HG03097 (cell line): ENCODE measurements around the gene FBXW11.
"Not testable (repeated sequence)": the region's sequence is repeated elsewhere in the genome, so short reads cannot be mapped to it uniquely, and the experiment has no call there.

Source experiments
- ATAC-seq: cut with Tn5 transposase; IDR thresholded peaks from one replicate; pipeline ENCODE4 v1.9.1; 2021; ENCODE audit not compliant: unreplicated experiment, low FRiP score

FBXW11 gene

DNA sequence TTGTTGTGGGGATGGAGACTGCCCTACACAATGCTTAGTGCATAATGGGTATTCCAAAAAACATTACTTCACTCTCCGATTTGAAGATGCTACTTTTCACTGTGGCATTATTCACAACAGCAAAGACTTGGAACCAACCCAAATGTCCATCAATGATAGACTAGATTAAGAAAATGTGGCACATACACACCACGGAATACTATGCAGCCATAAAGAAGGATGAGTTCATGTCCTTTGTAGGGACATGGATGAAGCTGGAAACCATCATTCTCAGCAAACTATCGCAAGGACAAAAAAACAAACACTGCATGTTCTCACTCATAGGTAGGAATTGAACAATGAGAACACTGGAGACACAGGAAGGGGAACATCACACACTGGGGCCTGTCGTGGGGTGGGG is 90.7 kb downstream of the FBXW11 start:
- ATAC-seq = not testable (repeated sequence)

DNA sequence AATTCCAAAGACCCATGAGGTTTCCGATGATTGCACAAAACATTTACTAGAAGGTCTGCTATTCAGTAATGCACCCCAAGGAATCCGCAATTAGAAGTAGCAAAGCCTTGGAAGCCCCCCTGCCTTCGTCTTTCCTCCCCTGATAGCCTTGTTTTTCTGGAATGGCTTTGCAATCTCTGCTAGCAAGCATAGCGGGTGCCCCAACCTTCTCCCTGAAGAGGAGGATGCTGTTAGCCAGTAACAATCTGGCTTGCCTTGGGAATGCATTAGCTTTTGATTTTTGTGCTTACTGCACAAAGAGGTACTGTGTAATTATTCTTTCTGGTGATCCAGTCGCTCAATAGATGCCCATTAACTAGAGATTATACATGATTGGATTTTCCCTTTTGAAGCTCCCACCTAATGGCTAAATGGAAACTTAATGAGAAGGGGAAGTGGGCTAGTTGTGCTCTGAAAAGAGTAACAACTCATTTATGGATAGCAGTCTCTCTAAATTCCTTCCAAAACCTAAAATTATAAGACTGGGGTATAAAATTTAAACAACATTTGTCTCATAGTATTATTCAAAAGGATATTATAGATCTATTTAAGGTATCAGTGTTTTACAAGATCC is 91.6 kb downstream of the FBXW11 start:
- no peak for ATAC-seq

DNA sequence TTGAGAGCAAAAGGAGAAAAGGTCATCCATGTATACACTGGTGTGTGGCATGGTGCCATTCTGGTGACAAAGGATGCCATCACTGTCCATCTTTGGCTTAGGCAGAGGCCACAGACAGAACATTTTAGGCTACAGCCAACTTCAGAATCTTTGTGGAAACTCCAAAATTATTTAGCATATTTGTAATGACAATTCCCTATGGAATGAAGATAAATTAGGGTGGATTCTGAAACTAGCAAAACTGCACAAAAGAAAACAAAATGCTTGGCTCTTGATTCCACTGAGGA is 92.5 kb downstream of the FBXW11 start:
- no peak for ATAC-seq

DNA sequence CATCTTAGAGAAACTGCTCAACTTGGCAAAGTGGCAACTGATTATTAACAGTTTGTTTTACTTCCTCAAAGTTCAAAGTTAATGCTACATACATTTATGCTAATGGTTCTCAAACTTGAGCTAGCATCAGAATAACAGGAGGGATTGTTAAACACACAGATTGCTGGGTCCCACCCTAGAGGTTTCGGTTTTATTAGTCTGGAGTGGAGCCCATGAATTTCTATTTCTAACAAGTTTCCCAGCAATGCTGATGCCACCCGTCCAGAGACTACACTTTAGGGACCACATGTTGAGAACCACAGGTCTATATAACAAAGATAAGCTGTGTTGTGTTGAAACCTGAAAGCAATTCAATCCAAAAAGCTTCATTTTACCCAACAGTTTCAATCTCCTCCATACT is 95.3 kb downstream of the FBXW11 start:
- no peak for ATAC-seq

DNA sequence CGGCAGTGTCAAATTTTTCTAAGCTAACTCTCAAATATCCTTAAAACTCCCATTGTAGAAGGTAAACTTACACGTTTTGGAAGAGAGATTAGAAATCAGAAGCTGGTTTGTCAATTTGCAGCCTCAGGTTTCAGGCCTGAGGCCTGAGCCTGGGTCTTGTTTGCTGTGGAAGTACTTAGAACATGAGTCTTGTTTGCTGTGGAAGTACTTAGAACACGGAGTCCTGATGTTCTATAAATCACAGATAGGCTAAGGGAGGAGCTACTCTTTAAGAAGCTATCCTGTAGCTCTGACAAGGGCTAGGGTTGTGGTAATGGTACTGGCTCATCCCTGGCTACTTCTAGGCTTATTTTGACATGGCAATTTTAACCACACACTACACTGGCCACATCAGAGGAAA is 97.8 kb downstream of the FBXW11 start:
- no peak for ATAC-seq

DNA sequence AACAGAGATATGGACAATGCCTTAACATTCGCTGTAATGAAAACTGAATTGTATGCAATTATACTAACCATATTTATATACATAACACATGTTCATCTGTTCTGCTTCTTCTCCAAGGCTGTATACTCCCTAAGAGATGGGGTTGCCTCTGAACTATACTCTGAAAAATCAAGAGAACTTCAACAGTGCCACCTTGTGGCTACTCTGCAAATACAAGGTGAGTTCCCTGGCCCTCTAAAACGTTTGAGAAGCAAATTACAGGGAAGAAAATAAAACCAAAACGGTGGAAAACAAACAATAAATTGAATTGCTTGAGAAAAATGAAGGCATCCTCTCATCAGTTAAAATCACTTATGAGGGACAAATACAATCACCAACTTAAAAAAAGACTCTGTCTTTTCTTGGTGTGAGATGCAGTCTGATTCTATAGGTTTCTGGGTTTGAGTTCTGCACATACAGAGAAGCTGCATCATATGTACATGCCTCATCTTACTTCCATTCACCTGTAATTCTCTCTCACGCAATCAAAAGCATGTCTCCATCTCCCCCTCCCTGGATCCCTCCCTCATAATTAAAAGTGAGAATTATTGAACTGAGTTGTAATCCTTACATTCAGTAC is 98.6 kb downstream of the FBXW11 start:
- ATAC-seq = peak; percentile 47

DNA sequence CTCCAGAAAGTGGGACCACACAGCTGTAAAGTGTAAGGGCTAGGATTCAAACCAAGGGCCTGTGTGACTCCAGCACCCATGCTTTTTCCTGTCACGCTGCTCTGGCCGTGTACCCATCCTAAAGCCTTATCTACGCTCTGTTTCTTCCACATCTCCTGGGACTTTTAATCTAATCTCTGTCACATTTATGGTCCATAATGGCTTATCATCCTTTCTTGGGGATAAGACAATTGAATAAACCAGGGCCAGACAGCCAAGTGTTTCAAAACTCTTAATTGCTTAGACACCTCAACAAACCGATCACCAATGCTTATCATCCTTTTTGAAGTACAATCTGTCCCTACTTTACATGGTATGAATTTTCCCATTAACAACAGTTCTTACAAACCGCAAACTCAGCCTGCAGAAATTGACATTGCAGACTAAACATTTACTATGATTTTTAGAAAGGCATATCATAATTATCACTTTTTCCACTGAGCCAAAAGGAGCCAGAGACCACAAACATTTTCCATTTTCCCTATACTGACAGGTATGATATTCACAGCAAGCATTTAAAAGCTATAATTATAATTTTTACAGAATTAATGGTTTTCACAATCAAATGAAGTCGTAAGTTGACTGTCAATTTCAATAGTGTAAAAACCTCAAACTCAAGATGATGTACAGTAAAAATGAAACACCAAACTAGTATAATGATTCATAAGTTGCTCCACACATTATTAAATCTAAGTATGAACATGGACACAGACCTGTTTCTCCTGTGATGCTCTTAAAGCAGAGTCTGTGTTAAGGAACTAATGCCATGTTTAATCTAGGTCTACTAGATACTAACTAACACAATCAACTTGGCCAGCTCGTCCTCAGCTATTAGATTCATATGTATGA is 99.5 kb downstream of the FBXW11 start:
- ATAC-seq = no peak

DNA sequence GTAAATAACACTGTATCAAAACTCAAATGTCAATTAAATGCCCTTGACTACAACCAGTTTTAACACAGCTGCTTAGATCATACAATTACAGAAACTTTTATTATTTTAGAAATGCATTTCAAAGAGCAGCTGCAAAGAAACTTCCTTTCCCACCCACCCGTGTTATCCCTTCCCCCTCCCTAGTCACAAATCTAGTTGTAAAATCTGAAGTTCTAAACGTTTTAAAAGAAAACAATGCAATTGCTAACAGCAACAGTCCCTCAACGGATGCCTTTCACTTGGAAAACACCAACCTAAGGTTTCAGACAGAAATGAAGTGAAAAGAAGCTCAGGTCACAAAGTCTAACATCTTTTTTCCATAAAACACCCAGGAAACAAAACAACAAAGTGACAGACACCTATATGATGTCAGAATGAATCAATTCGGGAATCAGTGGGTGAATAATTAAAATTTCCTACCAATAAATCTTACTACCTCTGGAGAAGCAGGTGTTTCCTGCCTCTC is 100.3 kb downstream of the FBXW11 start:
- ATAC-seq = no peak

DNA sequence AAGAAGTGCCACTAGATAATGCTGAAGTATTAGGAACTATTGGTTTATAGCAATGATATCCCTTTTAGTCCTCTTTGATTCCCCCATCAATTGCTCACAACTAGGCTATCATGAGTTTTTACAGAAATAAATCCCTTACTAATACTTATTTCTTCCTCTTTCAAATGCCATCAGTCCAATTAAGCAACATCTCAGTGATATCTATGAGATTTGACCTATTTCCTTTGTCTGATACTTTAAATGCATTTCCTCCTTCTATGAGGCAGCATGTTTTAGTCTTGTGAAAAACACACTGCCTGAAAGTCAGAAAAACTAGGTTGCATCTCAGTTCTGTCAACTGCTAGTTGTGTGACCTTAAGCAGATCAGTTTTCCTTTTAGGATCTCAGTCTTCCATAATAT is 101.6 kb downstream of the FBXW11 start:
- ATAC-seq = no peak

DNA sequence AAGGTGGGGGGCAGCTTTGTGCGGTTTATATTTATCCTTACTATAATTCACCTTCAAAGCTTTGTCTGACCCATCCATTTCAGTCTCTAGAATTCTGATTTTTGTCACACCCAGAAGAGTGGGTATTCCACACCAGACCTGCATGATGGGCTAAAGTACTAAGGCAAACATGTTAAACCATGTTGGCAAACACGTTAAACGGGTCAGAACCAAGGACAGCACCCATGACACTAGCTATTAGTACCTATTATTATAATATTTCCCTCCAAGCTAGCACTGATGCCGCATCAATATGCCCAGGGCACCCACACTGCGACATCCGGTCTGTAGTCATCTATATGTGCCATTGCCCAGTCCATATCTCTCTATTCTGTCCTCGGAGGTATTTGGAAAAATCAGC is 104.7 kb downstream of the FBXW11 start:
- no peak for ATAC-seq

DNA sequence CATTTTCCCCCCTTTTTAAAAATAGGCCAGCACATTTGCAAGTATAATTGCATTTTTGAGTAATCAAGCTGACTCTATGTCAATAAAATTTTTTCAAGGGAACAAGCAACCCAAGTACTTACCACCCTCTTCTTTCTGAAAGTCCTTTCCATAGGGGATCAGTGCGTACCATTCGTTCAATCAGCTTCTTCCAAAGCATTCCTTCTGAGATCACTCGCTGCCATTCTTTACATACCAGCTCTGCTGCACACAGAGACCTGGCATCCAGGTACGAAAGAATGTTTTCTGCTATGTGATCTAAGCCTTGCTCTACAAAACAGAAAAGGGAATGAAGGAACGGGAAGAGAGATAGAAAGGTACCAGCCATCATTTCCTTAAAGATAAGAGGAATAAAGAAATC is 106.6 kb downstream of the FBXW11 start:
- ATAC-seq = no peak

DNA sequence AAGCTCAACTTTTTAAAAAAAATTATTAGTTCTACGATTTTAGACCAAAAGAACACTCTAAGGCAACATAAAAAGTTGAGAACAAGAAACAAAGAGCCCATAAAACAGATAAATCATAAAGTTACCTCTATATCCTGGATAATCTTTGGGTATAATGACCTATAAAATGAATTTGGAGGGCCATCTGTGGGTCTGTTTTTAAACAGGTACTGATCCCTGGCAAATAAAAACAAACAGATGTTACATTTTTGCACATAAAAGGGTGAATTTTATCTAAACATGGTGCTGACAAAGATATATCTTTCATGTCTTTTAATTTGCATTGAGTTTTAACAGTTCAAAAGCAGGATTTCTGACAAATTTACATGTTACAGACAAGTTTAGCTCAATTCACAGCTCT is 107.6 kb downstream of the FBXW11 start:
- no peak for ATAC-seq

DNA sequence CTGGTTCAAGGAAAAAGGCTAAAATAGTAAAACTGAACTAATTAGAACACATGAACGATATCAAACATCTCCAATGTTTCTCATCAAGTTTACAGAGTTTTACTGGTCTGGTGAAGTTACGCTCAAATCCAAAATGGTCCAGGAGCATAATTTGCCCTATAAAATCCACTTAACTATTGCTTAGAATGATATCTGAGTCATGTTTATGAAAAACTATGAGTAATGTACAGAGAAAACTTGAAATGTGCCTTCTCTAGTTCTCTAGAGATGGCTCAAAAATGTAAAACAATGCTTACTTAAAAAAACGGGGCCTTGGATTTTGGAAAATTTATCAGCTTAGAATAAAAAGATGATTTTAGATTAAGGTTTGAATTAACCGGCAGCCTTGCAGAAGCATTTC is 108.1 kb downstream of the FBXW11 start:
- no peak for ATAC-seq

DNA sequence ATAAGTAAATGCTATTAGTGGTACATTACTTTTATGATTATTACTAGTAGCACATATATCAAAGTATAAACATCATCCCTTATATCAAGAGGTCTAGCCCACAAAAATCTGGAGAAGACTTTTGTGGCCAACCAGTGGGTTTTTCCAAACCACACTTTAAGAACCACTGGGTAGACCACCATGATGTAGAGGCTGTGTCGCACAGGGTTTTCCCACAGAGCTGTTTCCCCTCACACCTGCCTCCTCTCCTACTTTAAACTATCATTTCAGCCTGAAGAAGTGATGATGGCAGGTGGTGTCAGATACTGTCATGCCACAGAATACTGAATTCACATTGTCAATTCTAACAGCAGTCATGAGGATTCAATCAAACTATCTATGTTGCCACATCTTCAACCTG is 109.2 kb downstream of the FBXW11 start:
- ATAC-seq = no peak

DNA sequence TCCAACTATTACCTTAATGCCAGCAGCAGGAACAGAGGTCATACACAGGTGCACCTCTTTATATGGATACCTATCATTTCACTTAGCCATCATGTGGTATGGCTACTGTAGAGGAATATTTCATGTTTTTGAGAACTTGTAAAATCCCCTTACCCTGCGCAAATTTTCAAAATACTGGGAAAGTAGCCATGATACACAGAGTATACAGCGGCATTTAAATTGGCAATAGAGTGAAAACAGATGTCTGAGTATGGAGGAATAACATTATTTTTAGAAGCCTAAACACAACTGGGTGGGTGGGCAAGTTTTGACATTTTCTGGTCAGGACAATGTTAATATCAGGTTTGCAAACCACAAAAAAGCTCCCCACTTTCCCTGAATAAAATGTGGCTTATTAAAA is 111.4 kb downstream of the FBXW11 start:
- ATAC-seq = no peak

DNA sequence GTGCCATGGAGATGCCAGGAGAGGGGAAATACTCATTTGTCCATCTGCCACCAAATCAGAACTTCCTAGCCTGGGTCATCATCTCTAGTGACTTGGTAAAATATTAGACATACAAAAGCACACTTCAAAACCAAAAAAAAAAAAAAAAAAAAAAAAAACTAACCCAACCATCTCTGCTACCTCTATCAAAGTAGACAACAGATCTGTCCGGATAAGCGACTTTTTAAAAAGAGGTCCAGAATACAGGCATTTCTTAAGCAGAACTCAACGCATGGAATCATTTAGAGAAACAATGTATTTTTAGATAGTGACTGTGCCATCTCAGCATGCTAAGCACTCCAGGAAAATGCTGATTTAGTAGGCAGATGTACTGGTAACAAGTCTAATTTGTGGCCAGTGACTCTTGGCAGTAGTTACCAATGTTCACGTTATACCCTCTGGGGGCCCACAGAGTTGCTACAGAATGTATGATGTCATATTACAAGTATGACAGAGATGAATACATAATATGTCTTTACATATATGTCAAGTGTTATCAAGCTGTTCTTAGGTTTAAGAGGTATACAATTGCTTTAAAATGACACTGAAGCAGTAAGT is 113.0 kb downstream of the FBXW11 start:
- no peak for ATAC-seq

DNA sequence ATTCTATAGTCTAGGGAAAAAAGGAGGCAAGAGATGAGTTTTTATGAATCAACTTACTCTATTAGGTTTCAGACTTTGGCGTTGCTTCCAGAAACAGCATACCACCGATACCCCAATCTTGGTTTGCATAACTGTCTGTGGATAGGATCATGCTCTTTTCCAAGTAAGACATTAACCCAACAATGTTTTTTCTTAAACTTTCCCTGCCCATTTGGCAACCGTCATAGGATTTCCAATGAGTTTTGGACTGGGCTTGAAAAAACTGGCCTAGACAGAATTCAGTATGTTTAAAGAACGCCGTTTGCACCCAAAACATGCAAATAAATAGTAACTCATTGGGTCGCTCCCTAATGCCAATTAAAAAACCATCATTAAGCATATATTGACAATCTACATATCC is 114.8 kb downstream of the FBXW11 start:
- ATAC-seq = no peak

DNA sequence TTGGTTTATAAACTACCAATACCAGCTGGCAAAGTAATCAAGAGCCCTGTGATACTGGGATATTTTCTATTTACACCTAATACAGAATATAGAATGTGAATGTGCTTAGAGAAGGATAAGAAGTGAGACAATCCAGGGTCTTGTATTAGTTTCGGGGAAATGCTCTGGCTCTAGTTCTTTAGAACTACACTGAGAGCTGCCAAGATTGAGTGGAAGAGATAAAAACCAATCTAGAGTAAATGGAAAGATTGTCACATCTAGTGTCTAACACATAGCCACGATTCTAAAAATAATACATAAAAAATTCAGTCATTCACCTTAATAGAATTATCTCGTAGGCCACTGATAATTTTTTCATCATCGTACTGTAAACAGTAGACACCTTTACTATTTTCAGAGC is 115.3 kb downstream of the FBXW11 start:
- no peak for ATAC-seq

DNA sequence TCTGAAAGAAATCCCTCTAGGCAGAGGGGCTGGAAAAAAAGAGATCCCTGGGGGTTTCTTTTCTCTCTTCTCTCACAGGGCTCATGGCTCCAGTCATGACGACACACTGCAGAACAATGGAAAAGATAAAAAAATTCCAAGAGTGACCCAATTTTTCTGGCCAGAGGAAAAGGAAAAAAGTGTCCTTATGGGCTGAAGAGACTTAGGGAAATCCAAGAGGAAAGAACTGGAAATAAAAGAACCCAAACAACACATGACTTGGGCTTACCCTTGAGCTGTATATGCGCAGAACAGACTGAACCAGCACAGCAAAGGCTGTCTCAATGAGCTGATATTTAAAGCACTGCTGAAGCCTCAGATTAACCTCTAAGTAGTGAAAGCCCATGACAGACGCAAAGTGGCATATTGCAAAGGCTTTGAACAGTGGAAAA is 118.4 kb downstream of the FBXW11 start:
- ATAC-seq = no peak

DNA sequence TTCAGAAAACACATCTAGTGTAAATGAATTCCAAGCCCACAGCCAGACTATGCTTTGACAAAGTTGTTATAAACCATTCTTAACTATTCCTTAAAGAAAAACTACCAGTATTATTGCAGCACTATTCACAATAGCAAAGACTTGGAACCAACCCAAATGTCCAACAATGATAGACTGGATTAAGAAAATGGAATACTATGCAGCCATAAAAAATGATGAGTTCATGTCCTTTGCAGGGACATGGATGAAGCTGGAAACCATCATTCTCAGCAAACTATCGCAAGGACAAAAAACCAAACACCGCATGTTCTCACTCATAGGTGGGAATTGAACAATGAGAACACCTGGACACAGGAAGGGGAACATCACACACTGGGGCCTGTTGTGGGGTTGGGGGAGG is 120.4 kb downstream of the FBXW11 start:
- ATAC-seq = not testable (repeated sequence)

DNA sequence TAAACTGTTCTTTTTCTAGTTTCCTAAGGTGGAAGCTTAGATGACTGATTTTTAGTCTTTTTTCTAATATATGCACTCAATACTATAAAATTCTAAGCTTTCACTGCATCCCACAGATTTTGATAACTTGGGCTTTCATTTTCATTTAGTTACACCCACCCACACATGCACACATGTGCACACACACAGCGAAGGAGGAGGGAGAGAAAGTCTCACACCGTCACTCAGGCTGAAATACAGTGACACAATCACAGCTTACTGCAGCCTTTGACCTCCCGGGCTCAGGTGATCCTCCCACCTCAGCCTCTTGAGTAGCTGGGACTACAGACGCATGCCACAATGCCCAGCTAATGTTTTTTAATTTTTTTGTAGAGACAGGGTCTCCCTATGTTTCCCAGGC is 124.3 kb downstream of the FBXW11 start:
- no peak for ATAC-seq
